Putamen (tissue), 1 donor: ENCODE results near the gene TMEM42.
A peak's percentile ranks its signal among the peaks of the same experiment; 100 is the strongest.

ENCODE experiments used
- DNase-seq: peaks from one replicate; pipeline ENCODE4 v3.0.0-alpha.2; 2016; ENCODE audit warnings: low spot score

Gene TMEM42

DNA sequence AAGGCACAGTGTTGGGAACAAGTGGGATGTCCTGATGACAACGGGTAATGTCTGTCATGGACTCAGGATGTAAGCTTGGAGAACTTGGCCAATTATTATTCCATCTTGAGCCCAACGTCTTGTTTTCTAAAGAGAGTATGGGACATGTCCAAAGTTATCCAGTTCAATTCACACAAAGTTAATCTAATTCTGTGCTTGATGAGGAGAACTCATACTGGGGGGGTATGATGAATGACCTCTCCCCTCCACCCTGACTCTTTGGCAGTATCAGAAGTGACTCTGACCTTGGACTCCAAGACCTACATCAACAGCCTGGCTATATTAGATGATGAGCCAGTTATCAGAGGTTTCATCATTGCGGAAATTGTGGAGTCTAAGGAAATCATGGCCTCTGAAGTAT is 49.0 kb downstream of the TMEM42 start:
- no peak for DNase-seq

DNA sequence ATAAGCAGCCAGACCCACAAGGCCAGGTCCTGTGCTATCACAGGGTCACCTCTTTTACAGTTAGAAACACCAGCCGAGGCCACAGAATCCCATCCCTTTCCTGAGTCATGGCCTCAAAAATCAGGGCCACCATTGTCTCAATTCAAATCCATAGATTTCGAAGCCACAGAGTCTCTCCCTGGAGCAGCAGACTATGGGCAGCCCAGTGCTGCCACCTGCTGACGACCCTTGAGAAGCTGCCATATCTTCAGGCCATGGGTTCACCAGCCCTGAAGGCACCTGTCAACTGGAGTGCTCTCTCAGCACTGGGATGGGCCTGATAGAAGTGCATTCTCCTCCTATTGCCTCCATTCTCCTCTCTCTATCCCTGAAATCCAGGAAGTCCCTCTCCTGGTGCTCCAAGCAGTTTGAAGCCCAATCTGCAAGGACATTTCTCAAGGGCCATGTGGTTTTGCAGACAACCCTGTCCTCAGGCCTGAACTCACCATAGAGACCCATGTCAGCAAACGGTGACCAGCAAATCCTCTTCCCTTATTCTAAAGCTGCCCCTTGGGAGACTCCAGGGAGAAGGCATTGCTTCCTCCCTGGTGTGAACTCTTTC is 52.3 kb downstream of the TMEM42 start:
- DNase-seq, result peak; percentile 49

DNA sequence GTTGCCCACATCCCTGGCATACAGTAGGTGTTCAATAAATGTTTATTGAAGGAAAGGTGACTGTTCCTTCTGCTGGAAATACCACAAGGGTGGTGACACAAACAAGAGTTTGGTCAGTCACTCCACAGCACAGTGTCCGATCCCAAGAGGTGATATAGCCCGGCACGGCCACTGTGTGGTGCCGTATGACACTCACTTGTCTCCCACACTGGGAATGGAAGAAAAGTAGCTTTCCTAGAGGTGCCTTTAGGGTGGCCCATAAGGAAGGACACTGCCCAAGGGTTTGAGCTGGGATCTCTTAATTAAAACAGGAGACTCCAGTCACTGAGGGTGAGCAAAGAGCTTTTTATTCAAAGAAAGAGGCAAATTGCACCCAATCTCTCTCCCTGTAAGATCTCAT is 53.2 kb downstream of the TMEM42 start:
- DNase-seq, result no peak
